Esophagus muscularis mucosa (tissue), 4 donors: Measurements from ENCODE around the gene GLTPD2. TPM values are rescaled to one million over a fixed set of nuclear protein-coding genes. Genes with fewer than 3 reads are reported as not detected.

Experiments
- DNase-seq: peaks from one replicate; pipeline ENCODE4 v3.0.0-alpha.2; 2017; ENCODE audit errors: extremely low spot score
- H3K27ac ChIP-seq, 4 donors: fragments of 200-600 bp; sonication (generic); replicated peaks in 1 of 4; 1 replicate in 3 of 4; 2 replicates in 1 of 4; pipeline ENCODE4 v1.5.1; 2016 to 2019; ENCODE audit warnings: mild to moderate bottlenecking in 1 of 4
- H3K27me3 ChIP-seq, 4 donors: fragments of 200-600 bp; sonication (generic); one replicate each; pipeline versions ENCODE4 v1.5.1 to v1.6.0; 2016 to 2019
- H3K36me3 ChIP-seq, 4 donors: fragments of 200-600 bp; sonication (generic); one replicate each; pipeline ENCODE4 v1.5.1; 2016 to 2019
- H3K4me1 ChIP-seq, 4 donors: fragments of 200-600 bp; sonication (generic); one replicate each; pipeline ENCODE4 v1.5.1; 2016 to 2019
- H3K4me3 ChIP-seq, 4 donors: fragments of 200-600 bp; sonication (generic); 1 replicate in 2 of 4; 2 replicates in 2 of 4; pipeline ENCODE4 v1.5.1; 2016 to 2019; ENCODE audit warnings: mild to moderate bottlenecking in 4 of 4, moderate library complexity in 1 of 4
- H3K9me3 ChIP-seq, 4 donors: fragments of 200-600 bp; sonication (generic); 1 replicate in 3 of 4; 2 replicates in 1 of 4; pipeline ENCODE4 v1.5.1; 2016 to 2019
- CTCF ChIP-seq, 3 experiments: fragments of 200-600 bp in 2 of 3; fragments of 450-650 bp in 1 of 3; sonication (generic) in 2 of 3; IDR thresholded peaks; one replicate each; pipeline ENCODE4 v1.5.1; 2017 to 2019; ENCODE audit warnings: antibody characterized with exemption in 3 of 3, mild to moderate bottlenecking in 2 of 3, moderate library complexity in 1 of 3
- EP300 ChIP-seq: sonication (generic); formaldehyde crosslinking; IDR thresholded peaks from one replicate; pipeline ENCODE4 v1.6.1; 2017; ENCODE audit warnings: antibody characterized with exemption
- POLR2A ChIP-seq: fragments of 450-650 bp; IDR thresholded peaks from one replicate; pipeline ENCODE4 v1.6.1; 2017; ENCODE audit warnings: antibody characterized with exemption, moderate library complexity, mild to moderate bottlenecking, low read depth
- POLR2AphosphoS5 ChIP-seq, 2 donors: sonication (generic); formaldehyde crosslinking; IDR thresholded peaks; one replicate each; pipeline ENCODE4 v1.6.1; 2017; ENCODE audit warnings: antibody characterized with exemption in 2 of 2
- WGBS: methylation state at CpG from one replicate; pipeline ENCODE4 v1.1.5; 2018; 5-methylcytosine and 5-hydroxymethylcytosine counted together
- intact Hi-C: fragments of 100-400 bp; cut with DNase I; formaldehyde crosslinking; loops from one replicate; pipeline ENCODE4 v1.15.1; 2023
- total RNA-seq, 4 donors: library from RNA; depleted of rRNA; stranded (reverse); fragments of >200 nt; gene quantifications; one replicate each; pipeline versions ENCODE4 v1.1.0 to v1.2.1, GENCODE V29; 2016

Gene GLTPD2
- total RNA-seq = not detected

GRCh38 chr17:4788807-4789700, at the start of gene GLTPD2:
Gene GLTPD2, plus strand, starts transcription at chr17:4788964. Its CDS starts 48 bp downstream, at chr17:4789012.
- 18% methylated on average over 17 of the region's 62 CpGs for WGBS
- no peak for DNase-seq
- peak within 1 kb of the TSS; percentile 71 to 84 (median 74) for H3K4me3 ChIP-seq
- peaks cover 0 to 17% (median 4%) of the 10 kb centered on the region in 4 donors for H3K27me3 ChIP-seq
- H3K27ac ChIP-seq = peak within 1 kb of the TSS; percentile 94 to 98 (median 98)
- intact Hi-C loops = loop anchor here (2.0 kb wide), 1 partner anchor 56 kb away; no protein-coding TSS in a partner anchor
- no peak for TF ChIP-seq POLR2A
- TF ChIP-seq CTCF (IDR thresholded peaks at IDR 0.05) = no peak
- no peak for TF ChIP-seq EP300
- no peak for TF ChIP-seq POLR2AphosphoS5 (IDR thresholded peaks at IDR 0.05)
- peaks cover 36 to 50% (median 49%) of the 10 kb centered on the region in 4 donors for H3K4me1 ChIP-seq
- H3K9me3 ChIP-seq = no peaks in the 10 kb centered on the region
- H3K36me3 ChIP-seq = no peaks in the 10 kb centered on the region

GRCh38 chr17:4739122-4740024, 49.4 kb upstream of the GLTPD2 start, which contains the start of the genes CXCL16 and ZMYND15:
Gene CXCL16, minus strand, starts transcription at chr17:4739928. Its CDS starts 589 bp downstream, at chr17:4739339.
Gene ZMYND15, plus strand, starts transcription at chr17:4739833. Its CDS starts 716 bp downstream, at chr17:4740549.
- Histone ChIP-seq H3K27ac (peak within 1 kb of the TSS; percentile 70 to 75 (median 74)), H3K36me3 (no peaks in the 10 kb centered on the region), H3K27me3 (peaks cover 0 to 12% (median 2%) of the 10 kb centered on the region in 4 donors), H3K4me3 (peak within 1 kb of the TSS; percentile 74 to 91 (median 88)), H3K4me1 (peaks cover 10 to 19% (median 18%) of the 10 kb centered on the region in 4 donors), H3K9me3 (no peaks in the 10 kb centered on the region)
- DNase-seq = no peak
- intact Hi-C loops = no loop called here
- WGBS = 0% methylated on average over 44 of the region's 100 CpGs
- no peak for TF ChIP-seq CTCF (IDR thresholded peaks at IDR 0.05)
- peak in 1 of 2 donors; percentile 31 for TF ChIP-seq POLR2AphosphoS5 (IDR thresholded peaks at IDR 0.05)
- no peak for TF ChIP-seq POLR2A

GRCh38 chr17:4740025-4740351, 48.8 kb upstream of the GLTPD2 start:
- peaks cover 0 to 18% (median 8%) of the 10 kb centered on the region in 4 donors for H3K27me3 ChIP-seq
- H3K9me3 ChIP-seq = no peaks in the 10 kb centered on the region
- H3K4me1 ChIP-seq = peaks cover 10 to 22% (median 21%) of the 10 kb centered on the region in 4 donors
- intact Hi-C loops = no loop called here
- WGBS = 18% methylated on average over 12 of the region's 13 CpGs
- H3K36me3 ChIP-seq = no peaks in the 10 kb centered on the region
- TF ChIP-seq POLR2AphosphoS5 (IDR thresholded peaks at IDR 0.05) = no peak
- no peak for TF ChIP-seq CTCF (IDR thresholded peaks at IDR 0.05)
- no peak for TF ChIP-seq POLR2A
- TF ChIP-seq EP300 = no peak
- H3K4me3 ChIP-seq = peak overlapping the region; percentile 74 to 91 (median 88)
- no peak for DNase-seq
- H3K27ac ChIP-seq = peak overlapping the region in 3 of 4 donors; percentile 74 to 75 (median 75)

- no peak for TF ChIP-seq POLR2A
- TF ChIP-seq CTCF (IDR thresholded peaks at IDR 0.05) = no peak
- no peak for TF ChIP-seq EP300
- intact Hi-C loops = no loop called here
- WGBS = 96% methylated on average over 8 of the region's 8 CpGs
- no peak overlapping the region for H3K27ac ChIP-seq
- H3K27me3 ChIP-seq = peaks cover 0 to 24% (median 13%) of the 10 kb centered on the region in 4 donors
- H3K4me3 ChIP-seq = no peak overlapping the region
- H3K4me1 ChIP-seq = peaks cover 10 to 28% (median 27%) of the 10 kb centered on the region in 4 donors
- H3K9me3 ChIP-seq = no peaks in the 10 kb centered on the region
- no peak for DNase-seq
- no peaks in the 10 kb centered on the region for H3K36me3 ChIP-seq
Observed at GRCh38 chr17:4740584-4740983, 48.2 kb upstream of the GLTPD2 start.
